Activated T-cell treated with anti-CD3 and anti-CD28 coated beads, Interleukin-2, amount 50 U/mL, for 72 hours (primary cell): ENCODE data around the gene VAV2. TPM values are rescaled to one million over a fixed set of nuclear protein-coding genes. Genes with fewer than 3 reads are reported as not detected.

ENCODE experiments used
- ATAC-seq, 2 donors: fragments of 150-1000 bp; cut with Tn5 transposase; replicated peaks in 1 of 2; 2 replicates each; pipeline ENCODE4 v1.10.0; 2021; ENCODE audit warnings: moderate library complexity in 2 of 2, mild to moderate bottlenecking in 1 of 2
- DNase-seq, 2 donors: peaks; one replicate each; pipeline ENCODE4 v3.0.0; 2021 to 2022; ENCODE audit warnings: mixed read lengths in 1 of 2
- H3K27ac Mint-ChIP-seq: one replicate; pipeline ENCODE4 v1.8.0; 2022; ENCODE audit warnings: mild to moderate bottlenecking, moderate library complexity, mixed read lengths
- H3K27me3 Mint-ChIP-seq: one replicate; pipeline ENCODE4 v1.8.0; 2022; ENCODE audit warnings: low read depth, mixed read lengths
- H3K36me3 Mint-ChIP-seq, 2 donors: one replicate each; pipeline ENCODE4 v1.8.0; 2022; ENCODE audit warnings: mixed read lengths in 2 of 2, mild to moderate bottlenecking in 1 of 2; ENCODE audit not compliant: insufficient read depth in 2 of 2
- H3K4me1 Mint-ChIP-seq: one replicate; pipeline ENCODE4 v1.8.0; 2022; ENCODE audit warnings: low read depth, mixed read lengths
- H3K4me3 Mint-ChIP-seq, 2 donors: one replicate each; pipeline ENCODE4 v1.8.0; 2022; ENCODE audit warnings: mild to moderate bottlenecking in 2 of 2, mixed read lengths in 2 of 2, moderate library complexity in 2 of 2
- H3K9me3 Mint-ChIP-seq, 2 donors: one replicate each; pipeline ENCODE4 v1.8.0; 2022; ENCODE audit warnings: mixed read lengths in 2 of 2
- total RNA-seq, 2 donors: library from RNA; stranded (reverse); gene quantifications; one replicate each; pipeline ENCODE4 v1.2.3, GENCODE V29; 2022

The VAV2 gene
- total RNA-seq, 2 donors from 2014 or later: 4.6 to 5.1 TPM

DNA sequence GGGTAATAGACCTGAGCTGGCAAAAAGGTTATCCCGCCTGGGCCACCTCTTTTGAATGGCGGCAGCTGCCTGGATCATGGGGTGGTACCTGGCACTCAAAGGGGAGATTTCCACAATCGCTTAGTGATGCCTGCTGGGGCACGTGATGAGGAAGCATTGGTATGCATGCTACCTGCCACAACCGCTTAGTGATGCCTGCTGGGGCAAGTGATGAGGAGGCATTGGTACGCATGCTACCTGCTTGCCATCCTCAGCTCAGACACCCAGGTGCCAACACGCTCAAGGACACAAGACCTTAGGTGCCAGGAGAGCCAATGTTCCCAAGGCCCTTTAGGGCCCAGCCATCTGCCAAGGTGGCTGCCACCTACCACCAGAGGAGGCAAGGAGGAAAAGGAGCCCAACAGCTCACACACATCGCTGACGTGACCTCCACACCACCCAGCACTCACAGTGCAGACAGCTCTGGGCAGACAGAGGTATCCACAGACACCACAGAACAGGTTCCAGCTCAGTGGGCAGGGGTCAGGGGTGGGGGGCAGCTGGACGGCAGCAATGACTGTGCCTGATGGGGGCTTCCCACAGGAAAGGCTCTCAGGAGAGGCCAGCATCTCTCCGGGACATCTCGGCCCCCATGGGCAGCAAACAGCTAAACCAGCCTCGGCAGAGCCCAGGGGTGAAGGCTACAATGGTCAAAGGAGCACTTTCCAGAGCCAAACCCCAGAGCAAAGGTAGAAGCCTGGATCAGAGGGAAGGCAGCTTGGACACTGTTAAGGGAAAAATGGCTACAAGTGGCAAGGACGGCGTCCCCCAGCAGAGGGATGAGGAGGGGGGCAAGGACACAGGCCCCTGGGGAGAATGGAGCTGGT lies 210.9 kb downstream of the VAV2 start:
- H3K27me3 Mint-ChIP-seq: no peaks in the 10 kb centered on the region
- H3K36me3 Mint-ChIP-seq: no peaks in the 10 kb centered on the region
- no peak overlapping the region for H3K4me3 Mint-ChIP-seq
- H3K27ac Mint-ChIP-seq: no peak overlapping the region
- DNase-seq (no peak), ATAC-seq (no peak)
- H3K4me1 Mint-ChIP-seq: no peaks in the 10 kb centered on the region
- no peaks in the 10 kb centered on the region for H3K9me3 Mint-ChIP-seq

DNA sequence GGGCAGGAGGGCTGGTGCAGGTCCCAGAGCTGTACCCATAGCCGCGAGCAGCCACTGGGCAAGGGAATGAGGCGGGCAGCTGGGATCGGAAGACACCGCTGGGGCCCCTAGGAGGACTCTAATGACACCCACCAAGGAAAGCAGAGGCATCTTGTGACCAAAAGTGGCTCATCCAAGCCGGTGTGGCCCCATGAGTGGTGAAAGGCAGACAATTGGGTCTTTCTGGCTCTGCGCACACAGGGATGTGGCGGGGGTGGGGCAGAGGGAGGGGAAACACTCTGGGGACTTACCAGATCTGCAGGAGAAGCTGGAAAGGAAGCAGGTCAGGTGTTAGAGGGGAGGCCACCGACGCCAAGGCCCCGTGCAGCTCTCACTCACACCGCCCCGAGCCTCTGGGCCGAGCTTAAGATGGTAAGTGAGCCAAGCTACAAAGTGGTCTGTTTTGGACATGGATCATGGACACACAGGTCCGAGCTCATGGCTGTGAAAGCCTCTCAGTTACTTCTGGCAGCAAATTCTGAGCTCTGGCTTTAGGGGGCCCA lies 211.6 kb downstream of the VAV2 start:
- DNase-seq (no peak), ATAC-seq (no peak)
- H3K27ac Mint-ChIP-seq: no peak overlapping the region
- H3K4me1 Mint-ChIP-seq: no peaks in the 10 kb centered on the region
- H3K9me3 Mint-ChIP-seq: no peaks in the 10 kb centered on the region
- H3K36me3 Mint-ChIP-seq: no peaks in the 10 kb centered on the region
- no peaks in the 10 kb centered on the region for H3K27me3 Mint-ChIP-seq
- no peak overlapping the region for H3K4me3 Mint-ChIP-seq

DNA sequence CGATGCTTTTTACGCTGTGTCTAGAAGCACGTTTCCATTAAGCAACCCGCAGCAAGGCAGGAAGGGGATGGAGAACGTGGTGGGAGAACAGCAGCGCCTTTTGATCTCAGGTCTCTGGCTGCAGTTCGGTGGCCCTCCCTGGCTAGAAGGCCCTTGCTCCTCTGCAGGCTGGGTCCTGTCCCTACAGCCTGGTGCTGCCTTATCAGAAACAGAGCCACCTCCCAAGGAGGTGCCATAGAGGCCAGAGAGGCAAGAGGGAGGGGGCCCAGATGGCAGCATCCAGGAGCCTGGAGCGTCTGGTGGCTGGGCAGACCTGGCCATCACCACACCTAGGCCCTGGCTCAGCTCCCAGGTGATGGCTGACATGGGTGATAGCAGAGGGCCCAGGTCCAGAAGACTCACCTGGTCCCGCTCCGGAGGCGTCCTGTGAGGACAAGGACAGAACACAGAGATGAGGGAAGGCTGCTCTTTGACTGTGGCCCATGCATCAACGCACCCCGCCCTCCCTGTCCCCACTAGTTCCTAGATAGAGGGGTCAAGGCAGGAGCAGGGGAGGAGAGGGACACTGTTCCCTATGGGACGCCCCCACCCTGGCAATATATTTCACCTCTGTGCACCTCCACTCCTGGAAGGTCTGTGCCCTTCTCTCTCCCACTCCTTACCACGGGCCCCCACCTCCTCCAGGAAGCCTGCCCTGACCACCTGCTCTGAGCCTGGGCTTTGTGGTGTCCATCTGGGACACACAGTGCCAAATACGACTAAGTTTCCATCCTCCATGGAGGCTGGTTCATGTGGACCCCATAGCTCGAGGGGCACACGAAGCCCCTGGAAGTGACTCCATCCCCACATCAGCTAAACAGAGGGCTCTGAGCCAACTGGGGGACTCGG lies 212.4 kb downstream of the VAV2 start:
- H3K4me3 Mint-ChIP-seq: no peak overlapping the region
- H3K9me3 Mint-ChIP-seq: no peaks in the 10 kb centered on the region
- DNase-seq (no peak), ATAC-seq (no peak)
- no peaks in the 10 kb centered on the region for H3K4me1 Mint-ChIP-seq
- H3K27me3 Mint-ChIP-seq: no peaks in the 10 kb centered on the region
- H3K27ac Mint-ChIP-seq: no peak overlapping the region
- H3K36me3 Mint-ChIP-seq: peaks cover 0 to 1% of the 10 kb centered on the region in 2 donors

DNA sequence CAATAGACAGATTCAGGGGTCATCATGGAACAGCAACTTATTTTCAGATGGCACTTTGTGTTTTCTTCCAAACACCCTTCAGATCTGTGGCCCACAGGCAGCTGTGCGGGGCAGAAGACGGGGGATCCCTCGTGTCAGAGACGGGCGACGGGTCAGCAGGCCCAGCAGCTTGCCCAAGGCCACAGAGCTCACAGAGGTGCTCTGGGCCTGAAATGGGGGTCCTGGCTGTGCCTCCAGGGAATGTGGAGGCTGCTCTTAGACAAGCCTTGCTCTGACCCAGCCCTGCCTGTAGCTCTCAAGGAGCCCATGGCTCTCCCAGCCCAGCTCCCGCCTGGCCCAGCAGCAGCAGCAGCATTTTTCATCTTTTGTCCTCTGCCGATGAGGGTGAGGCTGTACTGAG lies 213.0 kb downstream of the VAV2 start:
- no peak overlapping the region for H3K27ac Mint-ChIP-seq

DNA sequence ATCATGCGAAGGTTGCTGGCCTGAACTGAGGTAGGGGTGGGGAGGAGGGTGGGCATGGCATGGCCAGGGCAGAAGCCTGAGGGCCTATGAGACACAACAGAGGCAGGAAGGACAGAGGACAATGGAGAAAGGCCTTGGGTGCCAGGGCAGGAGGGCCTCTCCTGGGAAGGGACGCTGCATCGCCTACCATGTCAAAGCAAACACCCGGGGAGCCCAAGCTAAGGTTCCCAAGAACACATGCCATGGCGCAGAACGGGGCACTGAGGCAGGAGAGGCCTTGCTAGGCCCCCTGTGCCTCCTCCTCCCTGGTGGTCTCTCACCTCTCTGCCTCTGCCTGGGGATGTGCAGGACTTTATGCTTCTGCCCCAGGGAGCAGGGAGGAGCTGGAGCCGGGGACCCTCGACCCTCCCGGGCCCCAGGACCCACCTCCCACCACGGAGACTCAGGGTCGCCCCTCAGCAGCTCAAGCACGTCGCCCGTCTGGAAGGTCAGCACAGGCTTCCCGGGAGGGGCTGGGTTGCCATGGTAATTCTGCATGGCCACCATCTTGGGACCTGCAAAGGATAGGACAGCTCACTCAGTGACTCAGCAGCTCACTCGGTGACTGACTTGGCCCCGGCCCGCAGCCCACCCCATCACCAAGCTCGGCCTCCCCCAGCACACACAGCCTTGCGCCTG lies 213.6 kb downstream of the VAV2 start:
- ATAC-seq: no peak
- Mint-ChIP-seq H3K9me3 (no peaks in the 10 kb centered on the region), H3K36me3 (peaks cover 0 to 5% of the 10 kb centered on the region in 2 donors)

More for the DNA sequence above, 213.0 kb downstream of the VAV2 start:
- Mint-ChIP-seq H3K4me3 (no peak overlapping the region), H3K36me3 (peaks cover 0 to 5% of the 10 kb centered on the region in 2 donors), H3K9me3 (no peaks in the 10 kb centered on the region), H3K27me3 (no peaks in the 10 kb centered on the region), H3K4me1 (no peaks in the 10 kb centered on the region)
- ATAC-seq (no peak), DNase-seq (no peak)

DNA sequence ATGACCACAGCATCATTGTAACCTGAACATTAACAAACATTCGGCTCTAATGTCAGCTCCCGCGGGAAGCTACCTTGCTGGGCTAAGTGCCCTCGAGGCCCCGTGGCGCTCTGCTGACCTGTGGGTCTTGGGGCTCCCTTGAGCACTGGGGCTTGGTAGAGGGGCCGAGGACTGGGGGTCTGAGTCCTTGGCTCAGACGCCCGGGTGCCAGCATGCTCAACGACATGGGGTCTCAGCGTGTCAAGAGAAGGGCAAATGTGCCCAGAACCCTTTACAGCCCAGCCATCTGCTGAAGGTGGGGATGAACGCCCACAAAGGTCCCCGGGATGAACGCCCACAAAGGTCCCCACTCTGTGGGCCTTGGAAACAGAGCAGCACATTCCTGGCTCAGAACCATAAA lies 214.3 kb downstream of the VAV2 start:
- H3K4me1 Mint-ChIP-seq: no peaks in the 10 kb centered on the region
- ATAC-seq: no peak
- H3K27me3 Mint-ChIP-seq: no peaks in the 10 kb centered on the region
- no peak overlapping the region for H3K27ac Mint-ChIP-seq
- no peak for DNase-seq
- H3K36me3 Mint-ChIP-seq: peaks cover 0 to 5% of the 10 kb centered on the region in 2 donors
- H3K9me3 Mint-ChIP-seq: no peaks in the 10 kb centered on the region
- no peak overlapping the region for H3K4me3 Mint-ChIP-seq

More for the DNA sequence above, 213.6 kb downstream of the VAV2 start:
- Mint-ChIP-seq H3K4me3 (no peak overlapping the region), H3K27me3 (no peaks in the 10 kb centered on the region), H3K27ac (no peak overlapping the region), H3K4me1 (no peaks in the 10 kb centered on the region)
- no peak for DNase-seq

DNA sequence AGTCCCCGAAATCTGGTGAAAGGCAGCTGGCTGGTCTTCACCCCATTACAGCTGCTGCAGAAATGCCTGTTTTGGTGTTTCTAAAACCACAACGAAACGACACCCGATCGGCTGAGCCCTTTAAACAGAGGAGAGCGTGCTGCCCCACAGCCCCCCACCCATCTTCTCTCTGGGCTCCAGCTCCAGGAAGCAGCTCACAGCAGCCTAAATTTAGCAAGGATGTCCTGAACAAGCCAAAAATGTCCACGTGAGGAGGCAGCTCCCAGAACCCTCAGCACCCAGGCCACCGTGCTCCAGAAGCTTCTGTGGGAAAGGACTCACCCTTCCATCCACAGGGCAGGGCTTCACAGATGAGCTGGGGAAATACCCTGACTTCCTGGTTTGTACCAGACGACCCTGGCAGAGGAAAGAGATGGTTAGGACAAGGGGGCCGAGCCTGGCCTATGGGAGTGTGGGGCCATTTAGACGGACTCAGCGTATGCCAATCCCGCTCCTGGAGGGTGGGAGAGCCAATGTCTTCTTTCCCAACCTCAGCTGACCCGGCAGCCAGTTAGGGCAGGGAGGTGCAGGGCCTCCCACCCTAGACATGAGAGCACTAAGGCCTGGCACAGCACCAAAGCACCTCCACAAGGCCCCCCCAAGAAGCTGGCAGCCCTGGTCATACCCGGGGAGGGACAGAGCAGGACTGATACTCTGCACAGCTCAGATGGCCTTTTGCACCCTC lies 214.9 kb downstream of the VAV2 start:
- Mint-ChIP-seq H3K36me3 (peaks cover 0 to 5% of the 10 kb centered on the region in 2 donors), H3K4me3 (no peak overlapping the region), H3K27ac (no peak overlapping the region), H3K4me1 (no peaks in the 10 kb centered on the region), H3K27me3 (no peaks in the 10 kb centered on the region), H3K9me3 (no peaks in the 10 kb centered on the region)
- no peak for DNase-seq
- no peak for ATAC-seq

DNA sequence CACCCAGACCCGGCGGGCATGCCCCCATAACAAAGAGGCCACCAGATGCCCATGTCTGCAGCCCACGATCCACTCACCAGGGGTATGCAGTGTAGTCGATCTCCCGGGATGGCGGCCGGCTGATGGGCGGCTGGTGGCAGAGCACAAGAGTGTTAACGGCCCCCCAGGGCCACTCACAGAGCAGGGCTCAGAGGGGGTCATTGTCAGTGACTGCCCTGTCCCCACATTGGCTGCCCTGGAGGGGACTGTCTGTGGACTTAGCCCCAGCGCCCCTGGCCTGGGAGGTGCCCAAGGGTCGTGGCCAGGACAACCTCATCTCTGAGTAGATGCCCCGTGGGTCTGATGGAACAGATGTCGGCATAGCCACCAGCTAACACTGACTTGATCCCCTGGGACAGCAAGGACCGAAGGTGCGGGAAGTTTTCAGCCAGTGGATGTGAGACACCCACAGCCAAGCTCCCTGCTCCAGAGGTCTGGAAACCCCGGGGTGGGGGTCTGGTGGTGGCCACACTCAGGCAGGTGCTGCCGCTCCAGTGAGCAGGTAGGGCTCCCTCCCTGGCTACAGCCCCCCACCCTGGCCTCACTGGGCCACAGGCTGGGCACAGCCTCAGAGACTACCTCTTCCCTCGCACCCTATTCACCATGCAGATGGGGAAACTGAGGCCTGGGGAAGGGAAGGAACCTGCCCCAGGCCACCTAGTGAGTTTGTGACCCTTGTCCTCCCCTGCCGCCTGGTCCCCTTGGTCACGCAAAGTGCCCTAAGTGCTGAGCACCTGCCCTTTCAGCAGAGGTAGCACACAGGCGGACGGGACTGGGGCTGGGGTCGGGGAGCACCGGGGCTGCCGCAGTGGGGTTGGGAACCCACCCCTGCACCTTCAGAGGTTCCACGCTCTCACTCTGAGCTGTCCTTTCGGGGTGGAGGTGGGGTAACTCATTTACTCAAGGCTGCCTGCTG lies 215.9 kb downstream of the VAV2 start:
- ATAC-seq (no peak), DNase-seq (no peak)
- no peak overlapping the region for H3K27ac Mint-ChIP-seq
- no peaks in the 10 kb centered on the region for H3K9me3 Mint-ChIP-seq
- no peaks in the 10 kb centered on the region for H3K27me3 Mint-ChIP-seq
- no peak overlapping the region for H3K4me3 Mint-ChIP-seq
- H3K36me3 Mint-ChIP-seq: peaks cover 0 to 5% of the 10 kb centered on the region in 2 donors
- no peaks in the 10 kb centered on the region for H3K4me1 Mint-ChIP-seq

DNA sequence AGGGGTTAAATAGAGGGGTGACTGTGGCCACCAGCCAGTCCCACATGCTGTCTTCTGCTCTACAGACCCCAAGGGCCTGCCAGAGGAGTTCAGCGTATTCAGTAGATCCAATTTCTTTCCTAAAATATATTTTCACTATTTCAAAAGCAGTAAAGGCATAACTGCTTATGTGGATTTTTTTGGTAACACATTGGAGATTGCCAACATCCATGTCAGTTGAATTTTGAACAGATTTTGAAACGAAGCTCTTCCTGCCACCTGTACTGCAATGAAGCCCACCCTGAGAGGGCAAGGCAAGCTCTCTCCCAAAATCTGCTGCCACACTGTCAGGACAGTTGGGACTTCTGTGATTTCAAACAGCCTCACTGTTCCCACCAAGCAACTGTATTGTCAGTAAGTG lies 216.8 kb downstream of the VAV2 start:
- no peak for DNase-seq
- no peak for ATAC-seq
- no peaks in the 10 kb centered on the region for H3K4me1 Mint-ChIP-seq
- H3K9me3 Mint-ChIP-seq: no peaks in the 10 kb centered on the region
- H3K27me3 Mint-ChIP-seq: no peaks in the 10 kb centered on the region
- no peak overlapping the region for H3K4me3 Mint-ChIP-seq
- H3K36me3 Mint-ChIP-seq: peaks cover 0 to 5% of the 10 kb centered on the region in 2 donors
- no peak overlapping the region for H3K27ac Mint-ChIP-seq

DNA sequence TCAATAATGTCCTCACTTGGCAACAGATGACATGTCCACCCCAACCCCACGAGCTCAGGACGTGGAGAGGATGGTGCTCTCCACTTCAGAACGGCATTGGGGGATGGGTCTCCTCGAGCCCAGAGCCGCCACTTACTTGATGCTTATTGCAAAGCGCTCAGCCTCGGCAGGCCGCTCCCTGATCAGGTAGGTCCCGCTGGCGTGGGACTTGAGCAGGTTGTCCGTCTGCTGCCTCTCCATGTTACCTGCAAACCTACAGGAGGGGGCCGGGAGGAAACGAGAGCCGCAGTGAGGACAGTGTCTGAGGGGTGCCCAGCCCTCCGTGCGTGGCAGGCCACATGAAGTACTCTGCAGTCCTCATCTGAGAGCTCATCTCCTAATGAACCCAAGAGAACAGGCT lies 217.3 kb downstream of the VAV2 start:
- no peaks in the 10 kb centered on the region for H3K27me3 Mint-ChIP-seq
- ATAC-seq (no peak), DNase-seq (no peak)
- no peak overlapping the region for H3K27ac Mint-ChIP-seq
- no peaks in the 10 kb centered on the region for H3K9me3 Mint-ChIP-seq
- H3K36me3 Mint-ChIP-seq: peaks cover 0 to 5% of the 10 kb centered on the region in 2 donors
- no peak overlapping the region for H3K4me3 Mint-ChIP-seq
- no peaks in the 10 kb centered on the region for H3K4me1 Mint-ChIP-seq

DNA sequence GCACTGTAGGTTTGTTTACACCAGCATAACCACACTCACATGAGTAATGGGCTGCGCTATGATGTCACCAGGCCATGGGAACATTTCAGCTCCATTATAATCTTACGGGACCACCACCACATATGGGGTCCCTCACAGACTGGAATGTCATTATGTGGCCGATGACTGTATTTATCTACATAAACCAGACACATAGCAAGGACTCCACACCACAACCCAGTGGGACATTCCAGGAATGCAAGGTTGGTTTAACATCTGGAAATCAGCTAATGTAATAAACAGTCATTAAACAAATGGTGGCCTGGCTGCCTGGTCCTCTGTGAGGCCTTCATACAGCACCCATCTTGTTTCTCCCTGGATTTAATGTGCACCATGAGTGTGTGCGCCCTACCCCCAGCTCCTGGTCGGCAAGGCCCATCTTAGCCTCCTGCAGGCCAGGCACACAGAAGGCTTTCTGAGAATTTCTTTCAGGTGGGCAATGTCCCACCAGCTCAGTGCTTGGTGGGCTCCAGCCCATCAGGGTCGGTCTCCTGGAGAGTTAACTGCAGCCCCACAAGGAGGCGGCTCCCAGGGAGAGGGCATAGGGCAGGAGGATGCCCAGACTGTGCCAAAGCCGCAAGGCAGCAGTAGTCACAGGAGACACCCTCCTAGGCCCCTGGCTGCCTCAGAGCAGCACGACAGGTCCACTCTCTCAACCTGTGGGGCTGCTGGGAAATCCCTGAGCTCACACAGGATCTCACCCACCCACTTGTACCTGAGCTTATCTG lies 218.1 kb downstream of the VAV2 start:
- H3K4me1 Mint-ChIP-seq: no peaks in the 10 kb centered on the region
- no peak overlapping the region for H3K27ac Mint-ChIP-seq
- DNase-seq (no peak), ATAC-seq (no peak)
- no peaks in the 10 kb centered on the region for H3K27me3 Mint-ChIP-seq
- H3K36me3 Mint-ChIP-seq: peaks cover 0 to 5% of the 10 kb centered on the region in 2 donors
- no peak overlapping the region for H3K4me3 Mint-ChIP-seq
- H3K9me3 Mint-ChIP-seq: no peaks in the 10 kb centered on the region
